ENCODE data around the gene CATSPERD.

CATSPERD gene

GRCh38 chr19:5707576-5708575 lies 12.6 kb upstream of the CATSPERD start:
- DNase-seq (ENCODE audit: low read depth) = no peak
- no peak for TF ChIP-seq CTCF (IDR thresholded peaks at IDR 0.05; ENCODE audit: control insufficient read depth, insufficient read depth, low read depth, low read length, missing control alignments)
- H3K4me3 ChIP-seq (ENCODE audit: control insufficient read depth, low read depth, low read length) = no peak overlapping the region

- no peak for DNase-seq (ENCODE audit: low read depth)
- no peak for TF ChIP-seq CTCF (IDR thresholded peaks at IDR 0.05; ENCODE audit: control insufficient read depth, insufficient read depth, low read depth, low read length, missing control alignments)
- no peak overlapping the region for H3K4me3 ChIP-seq (ENCODE audit: control insufficient read depth, low read depth, low read length)
Measured at GRCh38 chr19:5711025-5711424, 9.4 kb upstream of the CATSPERD start.

- TF ChIP-seq CTCF (IDR thresholded peaks at IDR 0.05; ENCODE audit: control insufficient read depth, insufficient read depth, low read depth, low read length, missing control alignments) = no peak
- H3K4me3 ChIP-seq (ENCODE audit: control insufficient read depth, low read depth, low read length) = no peak overlapping the region
- DNase-seq (ENCODE audit: low read depth) = no peak
Measured at GRCh38 chr19:5711713-5712161, 8.7 kb upstream of the CATSPERD start.

GRCh38 chr19:5713228-5713627 lies 7.2 kb upstream of the CATSPERD start:
- no peak overlapping the region for H3K4me3 ChIP-seq (ENCODE audit: control insufficient read depth, low read depth, low read length)
- TF ChIP-seq CTCF (IDR thresholded peaks at IDR 0.05; ENCODE audit: control insufficient read depth, insufficient read depth, low read depth, low read length, missing control alignments) = no peak

GRCh38 chr19:5714816-5715215 lies 5.6 kb upstream of the CATSPERD start:
- TF ChIP-seq CTCF (IDR thresholded peaks at IDR 0.05; ENCODE audit: control insufficient read depth, insufficient read depth, low read depth, low read length, missing control alignments) = no peak

More at GRCh38 chr19:5713228-5713627, 7.2 kb upstream of the CATSPERD start:
- DNase-seq (ENCODE audit: low read depth) = no peak

GRCh38 chr19:5717215-5717935 lies 3.1 kb upstream of the CATSPERD start:
- no peak for TF ChIP-seq CTCF (IDR thresholded peaks at IDR 0.05; ENCODE audit: control insufficient read depth, insufficient read depth, low read depth, low read length, missing control alignments)
- H3K4me3 ChIP-seq (ENCODE audit: control insufficient read depth, low read depth, low read length) = peak overlapping the region; percentile 63

More at GRCh38 chr19:5714816-5715215, 5.6 kb upstream of the CATSPERD start:
- no peak overlapping the region for H3K4me3 ChIP-seq (ENCODE audit: control insufficient read depth, low read depth, low read length)
- no peak for DNase-seq (ENCODE audit: low read depth)

More at GRCh38 chr19:5717215-5717935, 3.1 kb upstream of the CATSPERD start:
- no peak for DNase-seq (ENCODE audit: low read depth)

Measured in AG09309 (cell line).